H1 (cell line): ENCODE data around the gene MYO5A.

ENCODE experiments used
- NRF1 ChIP-seq: IDR thresholded peaks from 2 replicates; pipeline ENCODE4 v1.6.1; 2011; ENCODE audit warnings: mild to moderate bottlenecking, low read depth, low read length, improper control_type of control experiment
- TF ChIP-seq, protein P1 (sequence below), 3 experiments: IDR thresholded peaks; 1 replicate in 2 of 3; 2 replicates in 1 of 3; pipeline versions ENCODE4 v1.5.1 to v1.6.1; 2011; ENCODE audit warnings: low read length in 3 of 3, mild to moderate bottlenecking in 3 of 3, inconsistent platforms in 2 of 3, low read depth in 1 of 3, moderate library complexity in 1 of 3; ENCODE audit not compliant: insufficient read depth in 1 of 3; ENCODE audit errors: control extremely low read depth in 1 of 3
- TF ChIP-seq, protein P2 (sequence below): IDR thresholded peaks from 2 replicates; pipeline ENCODE4 v1.6.1; 2011; ENCODE audit warnings: low read length, improper control_type of control experiment

DNA sequence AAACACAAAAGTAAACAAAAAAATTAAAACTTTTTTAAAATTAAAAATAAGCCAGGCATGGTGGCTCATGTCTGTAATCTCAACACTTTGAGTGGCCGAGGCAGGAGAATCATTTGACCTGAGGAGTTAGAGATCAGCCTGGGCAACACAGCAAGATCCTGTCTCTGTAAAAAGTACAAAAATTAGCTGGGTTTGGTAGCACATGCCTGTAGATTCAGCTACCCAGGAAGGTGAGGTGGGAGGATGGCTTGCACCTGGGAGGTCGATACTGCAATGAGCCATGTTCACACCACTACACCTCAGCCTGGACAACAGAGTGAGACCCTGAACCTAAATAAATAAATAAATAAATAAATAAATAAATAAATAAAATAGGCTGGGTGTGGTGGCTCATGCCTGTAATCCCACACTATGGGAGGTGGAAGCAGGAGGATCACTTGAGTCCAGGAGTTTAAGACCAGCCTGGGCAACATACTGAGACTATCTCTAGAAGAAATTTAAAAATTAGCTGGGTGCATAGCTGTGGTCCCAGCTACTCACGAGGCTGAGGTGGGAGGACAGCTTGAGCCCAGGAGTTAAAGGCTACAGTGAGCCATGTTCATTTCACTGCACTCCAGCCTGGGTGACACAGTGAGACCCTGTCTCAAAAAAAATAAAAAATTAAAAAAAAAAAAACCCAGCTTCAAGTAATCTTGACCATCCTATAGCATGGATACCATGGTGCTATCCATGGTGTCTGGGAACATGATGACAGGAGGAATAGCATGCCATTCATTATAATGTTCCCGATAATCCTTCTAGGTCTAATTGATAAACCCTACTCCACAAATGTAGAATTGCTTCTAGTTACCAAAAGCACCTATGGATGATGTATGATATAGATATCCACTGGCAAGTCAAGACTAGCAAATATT lies 4.2 kb downstream of the MYO5A start:
- TF ChIP-seq NRF1 = no peak
- TF ChIP-seq, protein P1, sequence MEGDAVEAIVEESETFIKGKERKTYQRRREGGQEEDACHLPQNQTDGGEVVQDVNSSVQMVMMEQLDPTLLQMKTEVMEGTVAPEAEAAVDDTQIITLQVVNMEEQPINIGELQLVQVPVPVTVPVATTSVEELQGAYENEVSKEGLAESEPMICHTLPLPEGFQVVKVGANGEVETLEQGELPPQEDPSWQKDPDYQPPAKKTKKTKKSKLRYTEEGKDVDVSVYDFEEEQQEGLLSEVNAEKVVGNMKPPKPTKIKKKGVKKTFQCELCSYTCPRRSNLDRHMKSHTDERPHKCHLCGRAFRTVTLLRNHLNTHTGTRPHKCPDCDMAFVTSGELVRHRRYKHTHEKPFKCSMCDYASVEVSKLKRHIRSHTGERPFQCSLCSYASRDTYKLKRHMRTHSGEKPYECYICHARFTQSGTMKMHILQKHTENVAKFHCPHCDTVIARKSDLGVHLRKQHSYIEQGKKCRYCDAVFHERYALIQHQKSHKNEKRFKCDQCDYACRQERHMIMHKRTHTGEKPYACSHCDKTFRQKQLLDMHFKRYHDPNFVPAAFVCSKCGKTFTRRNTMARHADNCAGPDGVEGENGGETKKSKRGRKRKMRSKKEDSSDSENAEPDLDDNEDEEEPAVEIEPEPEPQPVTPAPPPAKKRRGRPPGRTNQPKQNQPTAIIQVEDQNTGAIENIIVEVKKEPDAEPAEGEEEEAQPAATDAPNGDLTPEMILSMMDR (IDR thresholded peaks at IDR 0.05; ENCODE audit: control extremely low read depth in 1 of 3, insufficient read depth in 1 of 3, low read depth in 1 of 3, low read length in 3 of 3) = no peak
- TF ChIP-seq, protein P2, sequence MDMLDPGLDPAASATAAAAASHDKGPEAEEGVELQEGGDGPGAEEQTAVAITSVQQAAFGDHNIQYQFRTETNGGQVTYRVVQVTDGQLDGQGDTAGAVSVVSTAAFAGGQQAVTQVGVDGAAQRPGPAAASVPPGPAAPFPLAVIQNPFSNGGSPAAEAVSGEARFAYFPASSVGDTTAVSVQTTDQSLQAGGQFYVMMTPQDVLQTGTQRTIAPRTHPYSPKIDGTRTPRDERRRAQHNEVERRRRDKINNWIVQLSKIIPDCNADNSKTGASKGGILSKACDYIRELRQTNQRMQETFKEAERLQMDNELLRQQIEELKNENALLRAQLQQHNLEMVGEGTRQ = no peak
